ENCODE data around the gene TBC1D21.
A peak's percentile ranks its signal among the peaks of the same experiment; 100 is the strongest.

The TBC1D21 gene, protein sequence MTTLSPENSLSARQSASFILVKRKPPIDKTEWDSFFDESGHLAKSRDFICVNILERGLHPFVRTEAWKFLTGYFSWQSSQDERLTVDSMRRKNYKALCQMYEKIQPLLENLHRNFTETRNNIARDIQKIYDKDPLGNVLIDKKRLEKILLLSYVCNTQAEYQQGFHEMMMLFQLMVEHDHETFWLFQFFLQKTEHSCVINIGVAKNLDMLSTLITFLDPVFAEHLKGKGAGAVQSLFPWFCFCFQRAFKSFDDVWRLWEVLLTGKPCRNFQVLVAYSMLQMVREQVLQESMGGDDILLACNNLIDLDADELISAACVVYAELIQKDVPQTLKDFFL

DNA sequence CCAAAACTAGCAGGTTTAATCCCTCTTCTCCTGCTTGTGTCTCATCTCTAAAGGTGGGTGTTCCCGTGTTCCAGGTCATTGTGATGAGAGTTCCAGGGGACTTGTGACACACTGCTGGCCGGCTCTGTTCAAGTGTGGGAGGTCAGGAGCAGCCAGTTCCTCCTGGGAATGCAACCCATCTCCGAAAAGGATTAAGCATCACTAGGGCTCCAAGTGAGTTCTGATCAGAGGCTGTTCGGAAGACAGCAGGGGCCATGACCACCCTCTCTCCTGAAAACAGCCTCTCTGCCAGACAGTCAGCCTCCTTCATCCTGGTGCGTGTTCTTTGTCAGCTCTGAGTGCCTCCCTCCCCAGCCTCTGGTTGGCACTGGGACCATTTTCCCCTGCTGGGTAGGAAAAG is at the start of gene TBC1D21:
TSS of gene TBC1D21 (plus strand) at position 109 of the 400 bp plus-strand sequence. CDS start at position 255, 146 bp downstream.
- DNase-seq = no peak

DNA sequence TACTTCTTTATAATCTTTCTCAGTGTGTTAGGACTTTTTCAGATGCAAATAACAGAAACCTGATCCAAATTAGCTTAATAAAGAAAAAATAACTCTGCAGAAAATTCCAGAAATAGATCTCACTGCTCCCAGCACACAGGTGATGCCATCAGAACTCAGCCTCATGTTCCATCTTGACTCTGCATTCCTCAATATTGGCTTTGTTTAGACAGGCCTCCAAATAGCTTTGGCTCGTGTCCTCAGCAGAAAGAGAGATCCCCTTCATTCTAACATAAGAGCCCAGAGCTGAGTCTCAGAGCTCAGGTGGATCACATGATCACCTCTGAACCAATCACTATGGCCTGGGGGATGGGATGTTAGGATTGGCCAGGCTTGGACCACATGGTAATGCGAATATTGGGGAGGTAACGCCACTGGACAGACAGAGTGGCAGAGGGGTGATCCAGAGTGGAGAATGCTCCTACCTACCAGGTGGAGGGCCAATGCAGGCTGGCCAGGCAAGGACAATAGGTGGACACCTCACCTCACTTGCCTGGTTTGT is 46.6 kb upstream of the TBC1D21 start:
- no peak for DNase-seq

DNA sequence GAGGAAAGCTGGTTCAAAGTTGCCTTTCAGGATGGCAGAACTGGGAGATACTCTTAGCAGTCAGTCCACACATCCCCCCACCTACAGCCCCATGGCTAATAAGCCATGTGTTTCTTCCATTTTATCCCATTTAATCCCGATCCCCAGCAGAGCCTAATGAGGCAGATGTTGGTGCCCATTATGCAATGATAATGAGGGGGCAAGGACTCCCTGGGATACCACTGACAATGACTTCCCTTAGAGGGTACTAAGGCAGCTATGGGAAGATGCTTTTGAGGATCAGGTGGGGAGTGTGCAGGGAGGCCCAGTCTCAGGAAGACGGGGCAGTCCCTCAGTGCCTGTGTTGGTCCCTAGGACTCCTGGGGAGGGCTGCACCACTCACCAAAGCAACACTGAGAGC is 43.8 kb upstream of the TBC1D21 start:
- no peak for DNase-seq

DNA sequence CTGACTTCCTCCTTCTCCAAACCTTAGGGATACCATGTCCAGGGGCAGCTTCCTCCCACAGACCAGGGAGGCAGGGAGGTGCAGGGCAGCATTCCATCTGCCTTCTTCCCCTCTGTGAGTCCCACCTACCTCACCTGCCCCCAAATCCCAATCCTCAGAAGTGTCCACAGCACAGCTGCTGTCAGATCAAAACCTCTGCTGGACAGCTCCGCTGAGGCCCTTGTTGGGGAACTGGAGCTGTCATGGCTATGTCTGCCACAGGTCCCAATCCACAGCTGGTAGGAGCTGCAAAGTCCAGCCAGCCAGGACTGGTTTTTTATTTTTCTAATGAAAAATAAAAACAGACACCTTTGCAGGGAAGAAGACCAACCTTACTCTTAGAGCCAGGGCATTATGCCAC is 40.7 kb upstream of the TBC1D21 start:
- no peak for DNase-seq

DNA sequence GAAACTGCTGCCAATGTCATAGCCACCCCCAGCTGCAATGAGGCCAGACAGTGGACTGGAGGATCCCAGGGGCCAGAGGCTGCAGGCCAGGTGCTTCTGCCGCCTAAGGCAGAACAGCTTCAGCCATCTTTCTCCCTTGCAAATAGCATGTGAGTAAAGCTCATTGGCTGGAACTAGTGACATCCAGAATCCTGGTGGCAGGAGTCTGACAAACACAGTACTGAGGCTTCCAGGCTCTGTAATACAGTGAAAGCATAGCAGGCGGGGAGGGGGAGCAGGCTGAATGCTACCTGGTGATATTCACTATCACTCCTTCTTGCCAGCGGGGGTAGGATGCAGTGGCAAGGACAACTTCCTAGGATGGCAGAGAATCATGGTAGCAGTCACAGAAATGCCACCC is 36.5 kb upstream of the TBC1D21 start:
- no peak for DNase-seq

DNA sequence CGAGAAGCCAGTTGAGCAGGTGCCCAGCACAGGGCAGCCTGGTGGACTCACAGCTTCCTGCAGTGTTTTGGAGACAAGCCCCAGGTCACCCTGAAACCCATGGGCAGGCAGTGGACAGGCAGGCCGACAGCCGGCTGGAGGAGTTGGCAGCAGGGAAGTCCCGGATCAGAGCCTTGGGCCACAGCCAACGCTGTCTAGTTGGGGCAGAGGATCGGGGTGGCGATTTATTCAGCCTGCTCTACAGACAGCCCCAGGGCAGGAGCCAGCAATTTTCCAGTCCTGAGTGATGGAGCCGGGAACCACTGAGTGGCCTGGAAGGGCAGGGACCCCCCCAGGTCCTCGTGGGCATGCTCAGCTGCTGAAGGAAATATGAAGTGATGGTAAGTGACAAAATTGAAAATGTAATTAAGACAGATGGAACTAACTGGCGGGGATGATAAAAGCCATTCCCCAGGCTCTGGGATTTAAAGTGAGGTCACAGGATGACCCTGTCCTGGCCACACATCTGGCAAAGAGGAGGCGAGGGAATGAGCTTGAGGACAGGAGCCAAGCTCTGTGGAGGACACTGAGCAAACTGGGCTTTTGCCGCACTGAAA is 34.4 kb upstream of the TBC1D21 start:
- DNase-seq = no peak

DNA sequence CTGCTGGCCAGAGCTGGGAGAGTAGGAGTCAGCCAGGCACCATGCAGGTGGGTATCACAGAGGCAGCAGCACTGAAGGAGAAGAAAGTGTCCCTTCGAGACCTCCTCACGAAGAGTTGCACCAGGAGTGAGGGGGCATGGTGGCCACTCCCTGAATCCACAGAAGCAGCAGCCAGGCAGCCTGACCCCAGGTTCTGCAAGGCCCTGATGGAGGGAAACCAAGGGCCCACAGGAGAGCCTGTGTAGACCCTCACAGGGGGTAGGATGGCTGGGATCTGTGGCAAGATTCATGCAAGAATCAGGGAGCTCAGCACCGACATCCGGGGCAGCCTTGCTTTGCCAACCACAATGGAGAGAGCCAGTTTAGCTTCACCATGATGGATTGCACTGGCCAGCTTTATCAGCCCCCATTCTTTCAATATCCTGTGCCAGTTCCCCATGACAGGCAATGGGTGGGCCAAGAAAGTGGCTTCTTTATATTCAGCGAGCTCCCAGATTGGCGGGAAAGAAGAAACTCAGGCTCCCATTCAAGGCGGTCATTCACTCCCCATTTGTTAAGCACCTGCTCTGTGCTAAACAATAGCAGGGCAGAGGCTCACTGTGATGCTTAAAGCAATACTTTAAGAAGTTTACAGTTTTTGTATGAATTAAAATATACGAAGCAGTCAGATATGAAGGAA is 33.5 kb upstream of the TBC1D21 start:
- DNase-seq = no peak

DNA sequence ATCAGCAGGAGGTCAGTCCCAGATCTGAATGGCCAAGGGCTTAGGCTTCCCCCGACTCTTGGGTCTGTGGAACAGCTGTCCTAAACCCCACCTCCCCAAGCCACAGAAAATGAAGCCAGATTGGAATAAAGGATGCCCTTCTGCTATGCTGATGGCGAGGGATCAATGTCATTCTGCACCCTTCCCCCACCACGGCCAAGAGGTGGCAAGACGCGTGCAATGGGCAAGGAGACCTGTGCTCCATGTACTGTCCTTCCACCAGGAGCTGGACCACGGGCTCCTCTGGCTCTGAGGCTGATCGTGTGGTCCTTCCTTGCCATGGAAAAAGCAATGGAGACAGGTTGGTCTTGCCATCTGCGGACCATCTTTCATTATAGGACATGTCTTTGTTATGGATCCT is 32.6 kb upstream of the TBC1D21 start:
- no peak for DNase-seq

DNA sequence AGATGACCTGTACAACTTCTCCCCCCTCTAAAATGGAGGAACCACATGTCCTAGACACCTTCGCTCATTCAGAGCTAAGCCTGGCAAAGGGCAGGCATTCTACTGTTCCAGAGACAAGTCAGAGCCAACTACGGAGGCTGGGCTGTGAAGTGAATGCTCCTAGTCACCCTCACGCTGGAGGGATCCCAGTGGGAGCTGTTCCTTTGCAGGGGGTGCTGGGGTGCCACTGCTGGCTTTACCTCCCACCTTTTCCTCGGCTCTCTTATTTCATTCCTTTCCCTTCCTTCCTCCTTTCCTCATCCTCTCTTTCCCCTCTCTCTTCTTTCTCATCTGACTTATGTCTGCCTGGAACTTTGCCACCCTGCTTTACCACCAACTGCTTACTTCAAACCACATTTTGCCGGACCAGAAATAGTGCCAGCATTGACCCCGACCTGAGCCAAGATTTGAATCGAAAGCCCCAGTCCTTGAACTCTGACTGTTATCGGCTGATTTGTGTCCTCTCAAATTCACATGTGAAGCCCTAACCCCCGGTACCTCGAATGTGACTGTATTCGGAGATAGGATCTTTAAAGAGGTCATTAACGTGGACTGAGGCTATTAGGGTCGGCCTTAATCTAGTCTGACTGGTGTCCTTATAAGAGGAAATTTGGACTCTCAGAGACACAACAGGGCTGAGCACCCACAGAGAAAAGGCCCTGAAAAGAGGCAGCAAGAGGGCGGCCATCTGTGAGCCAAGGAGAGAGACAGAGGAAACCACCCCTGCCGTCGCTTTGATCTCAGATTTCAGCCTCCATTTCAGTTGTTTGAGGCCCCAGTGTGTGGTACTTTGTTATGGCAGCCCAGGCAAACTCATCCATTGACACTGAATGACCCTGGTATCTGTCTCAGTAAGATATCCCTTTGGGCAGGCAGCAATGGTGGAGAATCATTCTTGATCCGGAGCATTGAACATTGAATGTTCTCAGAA is 31.3 kb upstream of the TBC1D21 start:
- no peak for DNase-seq

DNA sequence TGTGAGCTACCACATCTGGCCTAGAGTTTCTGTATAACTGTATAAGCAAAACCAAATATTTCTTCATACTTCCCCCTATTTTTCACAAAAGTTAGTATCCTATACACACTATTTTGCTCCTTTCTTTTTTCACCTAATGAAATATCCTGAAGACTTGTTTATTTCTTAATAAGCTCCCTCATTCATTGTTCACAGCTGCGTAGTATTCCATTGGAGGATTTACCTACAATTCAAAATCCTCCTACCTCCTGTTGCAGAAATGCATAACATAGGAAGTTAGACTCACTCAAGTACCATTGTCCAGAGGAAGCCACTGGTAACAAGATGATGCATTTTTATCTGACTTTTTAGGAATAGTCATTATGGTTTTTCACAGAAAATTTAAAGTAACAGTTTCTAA is 29.6 kb upstream of the TBC1D21 start:
- no peak for DNase-seq

DNA sequence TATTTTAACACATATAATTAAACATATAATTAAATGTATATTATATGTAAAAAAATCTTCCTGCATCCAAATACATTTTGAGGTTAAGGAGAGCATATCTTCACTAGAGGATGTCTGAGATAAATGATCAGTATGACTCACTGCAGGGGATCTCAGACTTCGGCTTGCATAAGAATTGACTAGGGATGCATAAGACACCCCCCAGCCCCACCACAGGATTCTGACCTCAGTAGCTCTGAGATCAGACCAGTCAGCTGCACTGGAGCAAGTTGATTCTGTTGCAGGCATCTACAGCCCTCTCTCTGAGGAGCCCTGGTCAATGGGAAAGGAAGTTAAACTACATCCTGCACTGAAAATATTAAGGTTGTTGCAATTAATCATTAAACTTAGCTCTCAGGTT is 29.0 kb upstream of the TBC1D21 start:
- no peak for DNase-seq

DNA sequence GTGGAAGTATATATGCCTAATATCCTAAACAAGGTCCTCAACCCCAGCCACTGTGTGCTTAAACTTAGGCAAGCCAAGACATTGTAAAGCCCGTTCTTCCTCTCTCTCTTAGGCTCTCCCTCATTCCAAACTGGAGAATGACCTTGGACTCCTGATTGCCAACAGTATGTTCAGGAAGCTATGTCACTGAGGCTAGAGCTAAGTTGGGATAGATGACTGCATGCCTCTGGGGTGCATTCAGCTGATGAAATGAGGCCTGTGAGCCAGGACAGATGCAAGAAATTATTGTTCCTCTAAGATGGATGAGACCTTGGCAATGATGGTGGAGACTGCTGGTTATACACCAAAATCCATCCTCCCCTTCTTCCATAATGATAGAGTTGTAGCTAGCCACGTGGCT is 27.9 kb upstream of the TBC1D21 start:
- no peak for DNase-seq

DNA sequence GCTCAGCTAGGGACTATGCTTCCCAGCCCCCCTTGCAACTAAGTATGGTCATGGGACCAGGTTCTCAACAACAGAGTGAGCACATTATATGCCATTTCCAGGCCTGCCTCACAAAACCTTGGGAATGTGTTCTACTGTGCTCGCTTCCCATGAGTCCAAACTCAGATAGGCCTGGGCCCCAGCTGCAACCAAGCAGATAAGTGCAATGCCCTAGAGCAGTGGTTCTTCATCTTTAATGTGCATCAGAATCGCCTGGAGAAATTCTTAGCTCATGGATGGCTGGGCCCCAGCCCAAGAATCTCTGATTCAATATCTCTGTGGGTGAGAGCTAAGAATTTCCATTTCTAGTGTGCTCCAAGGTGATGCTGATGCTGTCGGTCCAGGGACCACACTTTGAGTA is 27.5 kb upstream of the TBC1D21 start:
- DNase-seq = no peak

DNA sequence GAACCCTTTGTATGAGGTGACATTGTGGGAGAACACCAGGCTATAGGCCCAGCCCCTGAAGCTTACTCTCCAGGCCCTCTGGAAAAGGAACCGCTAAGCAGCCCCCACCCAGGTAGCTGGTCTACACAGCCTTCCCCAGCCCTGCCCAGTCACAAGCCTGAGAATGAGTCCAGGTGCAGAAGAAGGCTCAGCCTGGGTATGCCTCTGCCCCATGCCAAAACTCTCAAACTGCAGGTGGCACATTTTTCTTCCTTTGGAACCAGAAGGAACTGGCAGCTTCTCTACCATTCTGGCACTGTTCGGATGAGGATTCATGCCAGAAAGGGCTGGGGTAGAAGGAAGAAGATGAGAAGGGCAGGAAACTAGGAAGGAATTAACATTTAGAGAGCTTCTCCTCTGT is 23.7 kb upstream of the TBC1D21 start:
- DNase-seq = no peak

DNA sequence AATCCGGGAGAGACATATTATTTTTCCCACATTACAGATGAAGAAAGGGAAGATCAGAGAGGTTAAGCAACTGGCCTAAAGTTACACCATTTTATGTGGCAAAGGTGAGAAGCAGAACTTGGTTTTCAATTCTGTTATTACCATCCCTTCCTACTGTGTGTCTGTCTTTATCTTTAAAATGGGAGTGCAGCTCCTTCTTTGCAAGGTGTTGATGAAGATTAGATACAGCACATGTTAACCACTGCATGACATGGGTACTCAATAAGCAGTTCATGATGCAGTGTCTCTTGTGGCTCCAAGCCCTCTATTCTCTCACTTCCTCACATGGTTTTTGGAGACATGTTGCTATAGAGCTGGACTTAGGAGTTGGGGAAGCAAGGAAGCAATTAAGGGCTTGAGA is 23.1 kb upstream of the TBC1D21 start:
- DNase-seq = no peak

DNA sequence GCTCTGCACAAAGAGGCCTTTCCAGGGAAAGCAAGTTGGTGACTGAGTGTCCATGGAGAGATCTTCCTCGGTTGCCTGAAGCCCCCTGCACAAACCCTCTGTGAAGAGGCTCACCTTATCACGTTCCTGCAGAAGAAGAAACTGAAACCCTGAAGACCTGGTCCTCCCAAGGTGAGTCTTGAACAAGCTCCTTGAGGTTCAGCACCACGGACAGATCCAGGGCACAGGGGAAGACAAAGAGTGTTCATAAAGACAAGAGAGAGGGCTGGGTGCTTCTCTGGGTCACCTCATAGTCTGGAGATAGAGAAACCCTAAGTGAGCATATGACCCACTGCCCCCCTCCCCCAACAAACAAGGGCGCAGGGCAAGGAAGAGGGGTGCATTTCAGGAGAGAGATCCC is 21.7 kb upstream of the TBC1D21 start:
- no peak for DNase-seq

DNA sequence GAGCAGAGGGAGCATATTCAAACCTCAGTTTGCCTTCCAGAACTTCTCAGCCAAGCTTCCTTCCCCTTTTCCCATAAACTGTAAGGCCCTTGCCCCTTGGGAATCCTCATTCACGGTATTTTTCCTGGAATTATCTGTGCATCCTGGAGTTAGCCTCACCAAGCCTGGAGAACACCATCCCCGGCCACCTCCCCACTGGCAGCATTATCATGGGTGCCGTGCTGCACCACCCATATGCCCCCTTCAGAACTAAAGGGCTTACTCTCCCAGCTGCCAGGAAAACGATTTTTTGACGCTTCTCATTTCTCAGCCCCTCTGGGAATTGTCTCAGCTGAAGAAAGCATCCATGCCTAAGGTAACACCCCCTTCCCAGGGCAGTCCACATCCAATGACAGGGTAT is 20.9 kb upstream of the TBC1D21 start:
- no peak for DNase-seq

DNA sequence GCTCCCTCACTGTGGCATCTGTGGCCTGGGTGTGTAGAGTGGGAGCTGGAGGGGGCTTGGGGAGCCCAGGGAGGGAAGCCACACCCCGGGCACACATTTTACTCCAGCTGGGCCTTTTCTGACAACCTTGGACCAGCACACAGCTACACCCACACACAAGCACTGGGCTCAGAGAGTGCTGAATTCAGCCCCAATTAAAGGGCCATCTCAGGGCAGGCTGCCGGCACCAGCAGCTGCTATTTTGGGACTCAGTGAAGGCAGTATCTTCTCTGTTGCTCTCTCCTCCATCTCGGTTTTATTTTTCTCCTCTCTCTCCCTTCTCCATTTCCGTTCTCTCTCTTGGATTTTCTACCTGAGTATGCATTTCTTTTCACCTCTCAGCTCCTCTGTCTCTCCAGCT is 19.1 kb upstream of the TBC1D21 start:
- no peak for DNase-seq

DNA sequence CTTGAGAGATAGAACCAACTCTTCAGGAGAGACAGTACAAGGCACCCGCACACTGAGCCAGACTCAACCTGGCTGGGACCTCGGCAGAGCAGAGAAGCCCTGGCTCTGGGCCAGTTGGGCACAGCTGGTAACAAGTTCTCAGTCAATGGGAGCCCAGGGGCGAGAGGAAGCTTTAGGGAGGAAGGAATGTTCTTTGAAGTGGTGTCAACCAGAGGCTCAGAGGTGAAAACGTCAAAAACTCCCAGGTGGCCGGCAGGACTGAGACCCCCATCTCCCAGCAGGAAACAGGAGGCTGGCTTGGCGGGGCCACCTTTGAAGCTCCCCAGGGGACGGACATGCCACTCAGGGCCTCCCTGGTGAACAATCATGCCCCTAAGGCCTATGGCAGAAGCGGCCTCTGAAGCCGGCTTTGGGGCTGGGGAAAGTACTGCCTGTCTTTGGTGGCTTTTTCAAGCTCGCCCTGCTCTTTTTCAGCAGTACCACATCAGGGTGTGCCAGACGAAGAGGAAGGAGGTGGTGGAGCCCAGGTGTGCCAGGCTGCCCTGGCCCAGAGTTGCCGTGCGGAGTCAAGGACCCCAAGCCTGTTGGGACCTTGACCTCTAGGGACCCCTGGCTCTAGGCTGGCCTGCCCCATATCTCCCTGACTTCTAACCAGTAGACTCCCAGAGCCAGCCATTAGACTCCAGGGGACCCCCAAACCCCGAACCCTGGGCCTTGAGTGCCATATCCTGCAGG is 16.7 kb upstream of the TBC1D21 start:
- peak; percentile 34 to 68 for DNase-seq

DNA sequence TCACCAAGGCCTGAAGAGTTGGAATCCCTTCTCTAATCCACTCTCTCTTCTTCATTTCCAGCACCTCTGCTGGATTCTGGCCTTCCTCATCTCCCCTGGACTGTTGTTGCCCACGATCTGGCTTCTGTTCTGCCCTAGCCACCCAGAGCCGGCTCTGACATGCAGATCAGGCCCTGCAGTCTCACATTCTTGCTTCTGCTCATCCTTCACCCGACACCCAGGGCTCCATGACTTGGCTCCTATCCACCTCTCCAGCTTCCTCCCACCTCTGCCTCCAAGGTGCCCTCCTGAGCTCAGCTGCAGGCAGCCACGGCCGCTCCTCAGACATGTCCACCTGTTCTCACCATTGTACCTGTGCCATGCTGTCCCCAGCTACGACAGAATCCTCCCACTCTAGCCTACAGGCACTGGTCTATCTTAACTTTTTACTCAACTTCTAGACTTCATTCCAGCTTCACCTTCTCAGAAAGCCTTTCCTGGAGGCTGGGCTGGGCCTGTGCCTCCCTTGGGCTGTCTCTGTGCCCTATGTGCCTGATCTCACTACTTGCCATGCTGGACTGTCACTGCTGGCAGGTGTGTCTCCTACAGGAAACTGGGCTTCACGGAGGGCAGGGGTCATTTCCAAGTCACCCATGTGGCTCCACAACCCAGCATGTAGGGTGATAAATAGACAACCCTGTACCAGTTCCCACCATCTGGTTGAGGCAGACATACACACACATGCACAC is 16.0 kb upstream of the TBC1D21 start:
- no peak for DNase-seq

DNA sequence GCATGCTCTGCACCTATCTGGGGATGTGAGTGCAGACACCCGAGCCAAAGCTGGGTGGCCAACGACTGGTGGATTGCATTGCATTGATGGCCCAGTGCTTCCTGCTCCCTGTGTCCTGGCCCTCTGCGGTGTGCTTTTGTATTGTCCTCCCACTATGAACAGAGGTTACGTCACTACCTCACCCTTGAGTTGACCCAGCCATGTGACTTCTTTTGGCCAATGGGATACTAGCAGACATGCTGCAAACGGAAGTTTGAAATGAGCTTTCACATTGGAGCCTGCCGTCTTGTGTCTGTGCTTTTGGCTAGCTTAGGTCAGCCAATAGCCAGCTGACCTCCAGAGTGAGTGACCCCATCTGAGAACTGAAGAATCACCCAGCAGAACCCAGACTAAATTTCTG is 15.3 kb upstream of the TBC1D21 start:
- DNase-seq = no peak
